ENCODE measurements around the gene VSTM2A.
"Not testable (repeated sequence)": the region's sequence is repeated elsewhere in the genome, so short reads cannot be mapped to it uniquely, and the experiment has no call there.

VSTM2A gene

GRCh38 chr7:54541669-54542625 lies at the start of gene VSTM2A:
Gene VSTM2A, plus strand, starts transcription at chr7:54542375. Its CDS starts 356 bp downstream, at chr7:54542731.
- no peak for TF ChIP-seq CTCF (IDR thresholded peaks at IDR 0.05; ENCODE audit: low read depth, low read length)
- no peak within 1 kb of the TSS for H3K4me3 ChIP-seq (replicated peaks in 1 of 2; ENCODE audit: low read depth in 2 of 2, low read length in 2 of 2)
- DNase-seq (ENCODE audit: low read depth in 2 of 2), result no peak

GRCh38 chr7:54504531-54504930 lies 37.6 kb upstream of the VSTM2A start:
- not testable (repeated sequence) for DNase-seq (ENCODE audit: low read depth in 2 of 2); H3K4me3 ChIP-seq (replicated peaks in 1 of 2; ENCODE audit: low read depth in 2 of 2, low read length in 2 of 2)

- no peak overlapping the region for H3K4me3 ChIP-seq (replicated peaks in 1 of 2; ENCODE audit: low read depth in 2 of 2, low read length in 2 of 2)
- no peak for TF ChIP-seq CTCF (IDR thresholded peaks at IDR 0.05; ENCODE audit: low read depth, low read length)
- DNase-seq (ENCODE audit: low read depth in 2 of 2), result no peak
Observed at GRCh38 chr7:54529568-54529967, 12.6 kb upstream of the VSTM2A start.

- no peak for TF ChIP-seq CTCF (IDR thresholded peaks at IDR 0.05; ENCODE audit: low read depth, low read length)
- H3K4me3 ChIP-seq (replicated peaks in 1 of 2; ENCODE audit: low read depth in 2 of 2, low read length in 2 of 2), result no peak overlapping the region
- DNase-seq (ENCODE audit: low read depth in 2 of 2), result no peak
Observed at GRCh38 chr7:54538122-54538521, 4.1 kb upstream of the VSTM2A start.

GRCh38 chr7:54543051-54543488 lies 895 bp downstream of the VSTM2A start:
- DNase-seq (ENCODE audit: low read depth in 2 of 2), result peak; percentile 13 to 18
- no peak for TF ChIP-seq CTCF (IDR thresholded peaks at IDR 0.05; ENCODE audit: low read depth, low read length)
- no peak overlapping the region for H3K4me3 ChIP-seq (replicated peaks in 1 of 2; ENCODE audit: low read depth in 2 of 2, low read length in 2 of 2)

GRCh38 chr7:54544149-54544526 lies 2.0 kb downstream of the VSTM2A start:
- TF ChIP-seq CTCF (IDR thresholded peaks at IDR 0.05; ENCODE audit: low read depth, low read length), result no peak
- DNase-seq (ENCODE audit: low read depth in 2 of 2), result no peak
- H3K4me3 ChIP-seq (replicated peaks in 1 of 2; ENCODE audit: low read depth in 2 of 2, low read length in 2 of 2), result no peak overlapping the region

GRCh38 chr7:54544527-54545240 lies 2.5 kb downstream of the VSTM2A start:
- no peak overlapping the region for H3K4me3 ChIP-seq (replicated peaks in 1 of 2; ENCODE audit: low read depth in 2 of 2, low read length in 2 of 2)
- no peak for DNase-seq (ENCODE audit: low read depth in 2 of 2)
- TF ChIP-seq CTCF (IDR thresholded peaks at IDR 0.05; ENCODE audit: low read depth, low read length), result no peak
